LNCaP clone FGC (cell line): ENCODE results near the gene IFNLR1.

Experiments
- DNase-seq: peaks from one replicate; pipeline ENCODE4 v3.0.0-alpha.2; 2011; ENCODE audit warnings: low read depth
- H3K4me3 ChIP-seq: 2 replicates; pipeline ENCODE4 v1.5.1; 2011; ENCODE audit warnings: mild to moderate bottlenecking, low read depth, low read length, control low read depth
- CTCF ChIP-seq: IDR thresholded peaks from 2 replicates; pipeline ENCODE4 v1.5.1; 2012; ENCODE audit warnings: mild to moderate bottlenecking; ENCODE audit not compliant: control insufficient read depth, insufficient read depth; ENCODE audit errors: extremely low read depth

IFNLR1 gene

DNA sequence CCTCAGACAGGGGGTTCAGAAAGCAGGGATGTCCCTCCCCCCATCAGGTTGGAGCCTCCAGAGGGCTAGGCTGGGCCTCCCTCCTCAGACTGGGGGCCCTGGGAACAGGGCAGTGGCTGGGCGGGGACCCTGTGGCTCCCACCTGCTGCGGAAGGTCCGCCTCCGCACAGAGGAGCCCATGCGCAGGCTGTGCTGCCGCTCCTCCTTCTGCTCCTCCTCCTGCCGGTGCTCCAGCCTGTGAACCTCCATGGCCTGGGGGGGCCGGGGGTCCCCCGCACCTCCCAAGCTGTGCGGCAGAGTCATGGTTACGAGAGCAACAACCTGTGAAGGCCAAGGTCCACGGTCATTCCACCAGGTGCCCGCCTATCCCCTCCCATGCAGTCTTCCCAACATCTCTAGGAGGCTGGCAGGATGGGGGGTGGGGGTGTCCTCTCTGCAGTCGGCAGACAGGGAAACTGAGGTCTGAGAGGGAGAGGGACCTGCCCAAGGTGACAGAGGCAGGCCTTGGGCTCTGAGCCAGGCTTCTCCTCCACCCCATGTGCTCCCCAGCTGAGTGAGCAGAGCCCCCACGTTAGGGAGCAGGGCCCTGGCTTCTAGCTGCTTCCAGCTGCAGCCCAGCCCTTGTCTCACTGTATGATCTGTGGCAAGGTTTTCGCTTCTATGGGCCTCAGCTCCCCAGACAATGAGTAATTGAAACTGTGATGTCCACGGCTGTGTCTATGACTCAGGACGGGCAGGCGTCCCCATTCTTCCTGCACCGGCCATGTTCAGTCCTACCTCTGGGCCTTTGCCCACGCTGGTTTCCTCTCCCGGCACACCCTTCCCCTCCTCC lies 78.5 kb downstream of the IFNLR1 start:
- H3K4me3 ChIP-seq = no peak overlapping the region
- no peak for DNase-seq
- TF ChIP-seq CTCF = no peak

- DNase-seq = no peak
- H3K4me3 ChIP-seq = no peak overlapping the region
- TF ChIP-seq CTCF = no peak
Measured at GRCh38 chr1:24107462-24108138, 79.5 kb downstream of the IFNLR1 start.

DNA sequence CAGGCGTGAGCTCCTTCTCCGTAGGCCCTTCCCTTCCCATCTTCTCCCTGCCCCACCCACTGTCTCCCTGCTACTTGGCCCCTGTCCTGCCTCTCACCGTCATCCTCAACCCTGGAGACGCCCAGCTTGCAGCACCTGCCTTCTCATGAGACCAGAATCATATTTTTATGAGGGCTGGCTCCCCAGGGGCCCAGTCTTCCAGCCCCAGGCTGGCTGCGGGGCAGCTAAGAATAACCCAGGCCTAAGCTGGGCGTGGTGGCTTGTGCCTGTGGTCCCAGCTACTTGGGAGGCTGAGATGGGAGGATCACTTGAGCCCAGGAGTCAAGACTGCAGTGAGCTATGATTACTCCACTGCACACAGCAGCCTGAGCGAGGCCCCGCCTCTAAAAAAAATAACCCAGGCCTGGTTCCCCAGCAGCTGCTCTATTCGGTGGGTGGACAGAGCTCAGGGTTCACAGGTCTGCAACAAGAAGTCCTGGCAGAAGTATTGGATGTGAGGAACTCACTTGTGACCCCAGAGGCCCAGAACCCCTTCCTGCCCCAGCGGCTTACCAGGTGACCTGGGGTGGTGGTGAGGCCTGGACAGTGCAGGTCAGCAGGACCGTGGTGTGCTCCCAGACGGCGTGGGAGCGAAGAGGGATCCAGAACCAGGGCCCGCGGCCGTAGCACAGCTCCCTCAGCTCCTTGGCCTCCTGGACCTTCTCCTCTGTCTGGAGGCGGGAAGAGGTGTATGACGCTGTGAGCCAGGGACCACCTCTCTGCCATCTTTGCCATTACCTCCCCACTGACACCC lies 81.5 kb downstream of the IFNLR1 start:
- TF ChIP-seq CTCF = no peak
- H3K4me3 ChIP-seq = no peak overlapping the region
- no peak for DNase-seq

- H3K4me3 ChIP-seq = no peak overlapping the region
- no peak for DNase-seq
- TF ChIP-seq CTCF = no peak
Measured at GRCh38 chr1:24104854-24105253, 82.2 kb downstream of the IFNLR1 start.
